GM23338 (cell line): Measurements from ENCODE around the gene MMP27. TPM values are rescaled to one million over a fixed set of nuclear protein-coding genes. Genes with fewer than 3 reads are reported as not detected.

Experiments
- ATAC-seq: fragments of 200-7000 bp; cut with Tn5 transposase; 3 replicates; pipeline ENCODE4 v1.9.1; 2020
- DNase-seq: peaks from one replicate; pipeline ENCODE4 v3.0.0-alpha.2; 2015; ENCODE audit warnings: low spot score
- H2AFZ ChIP-seq: fragments of 200-600 bp; sonication (generic); 2 replicates; pipeline ENCODE4 v1.8.0; 2016; ENCODE audit warnings: antibody characterized with exemption, mild to moderate bottlenecking, moderate library complexity
- H3F3A ChIP-seq: fragments of 200-600 bp; sonication (generic); replicated peaks from 2 replicates; pipeline ENCODE4 v1.8.0; 2017; ENCODE audit warnings: antibody characterized with exemption, mixed run types, low read depth
- H3K27ac ChIP-seq: fragments of 200-600 bp; sonication (generic); 2 replicates; pipeline ENCODE4 v1.6.1; 2016; ENCODE audit warnings: low read depth
- H3K27me3 ChIP-seq: fragments of 200-600 bp; sonication (generic); 2 replicates; pipeline ENCODE4 v1.8.0; 2016; ENCODE audit warnings: mild to moderate bottlenecking, mixed run types, moderate library complexity; ENCODE audit not compliant: insufficient read depth
- H3K36me3 ChIP-seq: fragments of 200-600 bp; sonication (generic); 2 replicates; pipeline ENCODE4 v1.8.0; 2016; ENCODE audit warnings: mild to moderate bottlenecking; ENCODE audit not compliant: insufficient read depth
- H3K4me1 ChIP-seq: fragments of 200-600 bp; sonication (generic); 2 replicates; pipeline ENCODE4 v1.8.0; 2016; ENCODE audit warnings: mild to moderate bottlenecking, moderate library complexity; ENCODE audit not compliant: insufficient read depth
- H3K4me2 ChIP-seq: fragments of 200-600 bp; sonication (generic); 2 replicates; pipeline ENCODE4 v1.7.1; 2017; ENCODE audit warnings: mixed run types
- H3K4me3 ChIP-seq: fragments of 200-600 bp; sonication (generic); 2 replicates; pipeline ENCODE4 v1.6.1; 2016; ENCODE audit warnings: mixed run types
- H3K79me2 ChIP-seq: fragments of 200-600 bp; sonication (generic); replicated peaks from 2 replicates; pipeline ENCODE4 v1.8.0; 2017; ENCODE audit warnings: mild to moderate bottlenecking; ENCODE audit not compliant: insufficient read depth
- H3K9me2 ChIP-seq: fragments of 200-600 bp; sonication (generic); 2 replicates; pipeline ENCODE4 v1.8.0; 2017; ENCODE audit not compliant: insufficient read depth
- H4K20me1 ChIP-seq: fragments of 200-600 bp; sonication (generic); replicated peaks from 2 replicates; pipeline ENCODE4 v1.8.0; 2017; ENCODE audit warnings: mild to moderate bottlenecking; ENCODE audit not compliant: insufficient read depth
- H3K27ac Mint-ChIP-seq: 2 replicates; pipeline ENCODE4 v1.8.0; 2020; ENCODE audit warnings: inconsistent platforms, mild to moderate bottlenecking, moderate library complexity, mixed read lengths
- H3K27me3 Mint-ChIP-seq: 3 replicates; pipeline ENCODE4 v1.8.0; 2022; ENCODE audit warnings: low read depth, mild to moderate bottlenecking, moderate library complexity, mixed read lengths, inconsistent platforms; ENCODE audit not compliant: insufficient read depth, poor library complexity
- H3K36me3 Mint-ChIP-seq: 3 replicates; pipeline ENCODE4 v1.8.0; 2021; ENCODE audit warnings: low read depth, mild to moderate bottlenecking, inconsistent platforms, moderate library complexity, mixed read lengths
- H3K4me1 Mint-ChIP-seq: 3 replicates; pipeline ENCODE4 v1.8.0; 2020; ENCODE audit warnings: mild to moderate bottlenecking, inconsistent platforms, mixed read lengths
- H3K4me3 Mint-ChIP-seq: 3 replicates; pipeline ENCODE4 v1.8.0; 2021; ENCODE audit warnings: moderate library complexity, mild to moderate bottlenecking, inconsistent platforms, mixed read lengths
- H3K9me3 Mint-ChIP-seq: 3 replicates; pipeline ENCODE4 v1.8.0; 2020; ENCODE audit warnings: moderate library complexity, mild to moderate bottlenecking, inconsistent platforms, mixed read lengths
- CREB1 ChIP-seq: fragments of 250-450 bp; sonication (Bioruptor Pico); IDR thresholded peaks from 2 replicates; pipeline ENCODE4 v1.5.0; 2020; ENCODE audit warnings: low read depth, mild to moderate bottlenecking, moderate library complexity
- EZH2 ChIP-seq: fragments of 200-600 bp; sonication (generic); IDR thresholded peaks from one replicate; pipeline ENCODE4 v1.8.0; 2017; ENCODE audit warnings: antibody characterized with exemption, mild to moderate bottlenecking, low read depth; ENCODE audit not compliant: unreplicated experiment
- EZH2phosphoT487 ChIP-seq: fragments of 200-600 bp; sonication (generic); IDR thresholded peaks from one replicate; pipeline ENCODE4 v1.8.1; 2018; ENCODE audit warnings: antibody characterized with exemption; ENCODE audit not compliant: unreplicated experiment
- JUNB ChIP-seq: IDR thresholded peaks from one replicate; pipeline ENCODE4 v1.6.1; 2016; ENCODE audit warnings: antibody characterized with exemption; ENCODE audit not compliant: unreplicated experiment
- NANOG ChIP-seq: IDR thresholded peaks from 2 replicates; pipeline ENCODE4 v1.6.1; 2016; ENCODE audit warnings: antibody characterized with exemption, borderline replicate concordance
- POLR2AphosphoS5 ChIP-seq: IDR thresholded peaks from 2 replicates; pipeline ENCODE4 v1.6.1; 2016; ENCODE audit warnings: antibody characterized with exemption, low read depth
- STAT1 ChIP-seq: IDR thresholded peaks from one replicate; pipeline ENCODE4 v1.6.1; 2016; ENCODE audit warnings: antibody characterized with exemption; ENCODE audit not compliant: unreplicated experiment
- ZNF331 ChIP-seq: fragments of 250-450 bp; sonication (Bioruptor Pico); IDR thresholded peaks from 2 replicates; pipeline ENCODE4 v1.5.0; 2020; ENCODE audit warnings: low read depth, mild to moderate bottlenecking, moderate library complexity
- polyA plus RNA-seq: library from polyadenylated mRNA; unstranded; fragments of >200 nt; fragmentation: Nextera tagmentation; extraction: Ambion mirVana; gene quantifications from 2 replicates; pipeline ENCODE4 v1.2.1, GENCODE V29; 2016
- total RNA-seq: library from RNA; depleted of rRNA; stranded (reverse); fragments of >200 nt; shearing (Covaris generic); gene quantifications from 2 replicates; pipeline ENCODE4 v1.2.3, GENCODE V29; 2014
- TF ChIP-seq, protein P1 (sequence below), 2 experiments: fragments of 200-600 bp in 1 of 2; sonication (generic) in 1 of 2; conservative IDR thresholded peaks; 2 replicates each; pipeline versions ENCODE4 v1.5.1 to v1.6.1; 2016 to 2017; ENCODE audit warnings: antibody characterized with exemption in 2 of 2, low read depth in 2 of 2, mild to moderate bottlenecking in 2 of 2, moderate library complexity in 1 of 2
- TF ChIP-seq, protein P2 (sequence below): fragments of 250-450 bp; sonication (Bioruptor Pico); IDR thresholded peaks from 2 replicates; pipeline ENCODE4 v1.5.0; 2020; ENCODE audit warnings: mild to moderate bottlenecking, moderate library complexity
- TF ChIP-seq, protein P3 (sequence below): IDR thresholded peaks from 2 replicates; pipeline ENCODE4 v1.6.1; 2016; ENCODE audit warnings: antibody characterized with exemption

MMP27 gene
- total and polyA plus RNA-seq, 2 experiments from 2014 or later: not detected

- TF ChIP-seq, protein P1, sequence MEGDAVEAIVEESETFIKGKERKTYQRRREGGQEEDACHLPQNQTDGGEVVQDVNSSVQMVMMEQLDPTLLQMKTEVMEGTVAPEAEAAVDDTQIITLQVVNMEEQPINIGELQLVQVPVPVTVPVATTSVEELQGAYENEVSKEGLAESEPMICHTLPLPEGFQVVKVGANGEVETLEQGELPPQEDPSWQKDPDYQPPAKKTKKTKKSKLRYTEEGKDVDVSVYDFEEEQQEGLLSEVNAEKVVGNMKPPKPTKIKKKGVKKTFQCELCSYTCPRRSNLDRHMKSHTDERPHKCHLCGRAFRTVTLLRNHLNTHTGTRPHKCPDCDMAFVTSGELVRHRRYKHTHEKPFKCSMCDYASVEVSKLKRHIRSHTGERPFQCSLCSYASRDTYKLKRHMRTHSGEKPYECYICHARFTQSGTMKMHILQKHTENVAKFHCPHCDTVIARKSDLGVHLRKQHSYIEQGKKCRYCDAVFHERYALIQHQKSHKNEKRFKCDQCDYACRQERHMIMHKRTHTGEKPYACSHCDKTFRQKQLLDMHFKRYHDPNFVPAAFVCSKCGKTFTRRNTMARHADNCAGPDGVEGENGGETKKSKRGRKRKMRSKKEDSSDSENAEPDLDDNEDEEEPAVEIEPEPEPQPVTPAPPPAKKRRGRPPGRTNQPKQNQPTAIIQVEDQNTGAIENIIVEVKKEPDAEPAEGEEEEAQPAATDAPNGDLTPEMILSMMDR (conservative IDR thresholded peaks at IDR 0.05; ENCODE audit: low read depth in 2 of 2): no peak
- TF ChIP-seq EZH2phosphoT487 (no peak), JUNB (no peak), CREB1 (no peak), ZNF331 (CRISPR knock-in tag) (no peak), POLR2AphosphoS5 (no peak)
Observed at GRCh38 chr11:102709201-102709945, 3.8 kb upstream of the MMP27 start (continued).

DNA sequence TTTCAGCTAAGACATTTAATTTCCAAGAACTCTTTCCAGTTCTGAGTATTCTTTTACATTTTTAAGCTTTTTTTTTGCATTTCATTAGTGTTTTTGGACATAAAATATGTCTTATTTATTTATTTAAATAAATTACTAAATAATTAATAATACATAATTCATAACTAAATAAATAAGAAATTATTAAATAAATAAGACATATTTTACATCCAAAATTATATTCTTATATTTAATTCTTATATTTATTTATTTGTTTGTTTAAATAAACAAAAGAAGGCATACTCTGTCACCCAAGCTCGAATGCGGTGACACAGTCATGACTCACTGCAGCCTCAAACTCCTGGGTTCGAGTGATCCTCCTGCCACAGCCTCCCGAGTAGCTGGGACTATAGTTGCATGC lies 3.1 kb upstream of the MMP27 start:
- Histone ChIP-seq H3K4me1 (no peaks in the 10 kb centered on the region), H3K27ac (no peak overlapping the region), H3K9me2 (no peaks in the 10 kb centered on the region), H3K4me2 (no peak overlapping the region), H3K36me3 (no peaks in the 10 kb centered on the region), H3F3A (no peaks in the 10 kb centered on the region), H3K4me3 (no peak overlapping the region), H4K20me1 (no peaks in the 10 kb centered on the region), H3K79me2 (no peaks in the 10 kb centered on the region), H2AFZ (no peak overlapping the region), H3K27me3 (no peaks in the 10 kb centered on the region)
- peaks cover 3% of the 10 kb centered on the region; the same call in 2 of the 3 replicates for H3K4me1 Mint-ChIP-seq
- no peaks in the 10 kb centered on the region for H3K9me3 Mint-ChIP-seq
- H3K36me3 Mint-ChIP-seq: no peaks in the 10 kb centered on the region
- H3K27me3 Mint-ChIP-seq: peaks cover 2% of the 10 kb centered on the region
- DNase-seq (no peak), ATAC-seq (no peak)
- H3K27ac Mint-ChIP-seq: no peak overlapping the region
- no peak overlapping the region for H3K4me3 Mint-ChIP-seq
- TF ChIP-seq, protein P2, sequence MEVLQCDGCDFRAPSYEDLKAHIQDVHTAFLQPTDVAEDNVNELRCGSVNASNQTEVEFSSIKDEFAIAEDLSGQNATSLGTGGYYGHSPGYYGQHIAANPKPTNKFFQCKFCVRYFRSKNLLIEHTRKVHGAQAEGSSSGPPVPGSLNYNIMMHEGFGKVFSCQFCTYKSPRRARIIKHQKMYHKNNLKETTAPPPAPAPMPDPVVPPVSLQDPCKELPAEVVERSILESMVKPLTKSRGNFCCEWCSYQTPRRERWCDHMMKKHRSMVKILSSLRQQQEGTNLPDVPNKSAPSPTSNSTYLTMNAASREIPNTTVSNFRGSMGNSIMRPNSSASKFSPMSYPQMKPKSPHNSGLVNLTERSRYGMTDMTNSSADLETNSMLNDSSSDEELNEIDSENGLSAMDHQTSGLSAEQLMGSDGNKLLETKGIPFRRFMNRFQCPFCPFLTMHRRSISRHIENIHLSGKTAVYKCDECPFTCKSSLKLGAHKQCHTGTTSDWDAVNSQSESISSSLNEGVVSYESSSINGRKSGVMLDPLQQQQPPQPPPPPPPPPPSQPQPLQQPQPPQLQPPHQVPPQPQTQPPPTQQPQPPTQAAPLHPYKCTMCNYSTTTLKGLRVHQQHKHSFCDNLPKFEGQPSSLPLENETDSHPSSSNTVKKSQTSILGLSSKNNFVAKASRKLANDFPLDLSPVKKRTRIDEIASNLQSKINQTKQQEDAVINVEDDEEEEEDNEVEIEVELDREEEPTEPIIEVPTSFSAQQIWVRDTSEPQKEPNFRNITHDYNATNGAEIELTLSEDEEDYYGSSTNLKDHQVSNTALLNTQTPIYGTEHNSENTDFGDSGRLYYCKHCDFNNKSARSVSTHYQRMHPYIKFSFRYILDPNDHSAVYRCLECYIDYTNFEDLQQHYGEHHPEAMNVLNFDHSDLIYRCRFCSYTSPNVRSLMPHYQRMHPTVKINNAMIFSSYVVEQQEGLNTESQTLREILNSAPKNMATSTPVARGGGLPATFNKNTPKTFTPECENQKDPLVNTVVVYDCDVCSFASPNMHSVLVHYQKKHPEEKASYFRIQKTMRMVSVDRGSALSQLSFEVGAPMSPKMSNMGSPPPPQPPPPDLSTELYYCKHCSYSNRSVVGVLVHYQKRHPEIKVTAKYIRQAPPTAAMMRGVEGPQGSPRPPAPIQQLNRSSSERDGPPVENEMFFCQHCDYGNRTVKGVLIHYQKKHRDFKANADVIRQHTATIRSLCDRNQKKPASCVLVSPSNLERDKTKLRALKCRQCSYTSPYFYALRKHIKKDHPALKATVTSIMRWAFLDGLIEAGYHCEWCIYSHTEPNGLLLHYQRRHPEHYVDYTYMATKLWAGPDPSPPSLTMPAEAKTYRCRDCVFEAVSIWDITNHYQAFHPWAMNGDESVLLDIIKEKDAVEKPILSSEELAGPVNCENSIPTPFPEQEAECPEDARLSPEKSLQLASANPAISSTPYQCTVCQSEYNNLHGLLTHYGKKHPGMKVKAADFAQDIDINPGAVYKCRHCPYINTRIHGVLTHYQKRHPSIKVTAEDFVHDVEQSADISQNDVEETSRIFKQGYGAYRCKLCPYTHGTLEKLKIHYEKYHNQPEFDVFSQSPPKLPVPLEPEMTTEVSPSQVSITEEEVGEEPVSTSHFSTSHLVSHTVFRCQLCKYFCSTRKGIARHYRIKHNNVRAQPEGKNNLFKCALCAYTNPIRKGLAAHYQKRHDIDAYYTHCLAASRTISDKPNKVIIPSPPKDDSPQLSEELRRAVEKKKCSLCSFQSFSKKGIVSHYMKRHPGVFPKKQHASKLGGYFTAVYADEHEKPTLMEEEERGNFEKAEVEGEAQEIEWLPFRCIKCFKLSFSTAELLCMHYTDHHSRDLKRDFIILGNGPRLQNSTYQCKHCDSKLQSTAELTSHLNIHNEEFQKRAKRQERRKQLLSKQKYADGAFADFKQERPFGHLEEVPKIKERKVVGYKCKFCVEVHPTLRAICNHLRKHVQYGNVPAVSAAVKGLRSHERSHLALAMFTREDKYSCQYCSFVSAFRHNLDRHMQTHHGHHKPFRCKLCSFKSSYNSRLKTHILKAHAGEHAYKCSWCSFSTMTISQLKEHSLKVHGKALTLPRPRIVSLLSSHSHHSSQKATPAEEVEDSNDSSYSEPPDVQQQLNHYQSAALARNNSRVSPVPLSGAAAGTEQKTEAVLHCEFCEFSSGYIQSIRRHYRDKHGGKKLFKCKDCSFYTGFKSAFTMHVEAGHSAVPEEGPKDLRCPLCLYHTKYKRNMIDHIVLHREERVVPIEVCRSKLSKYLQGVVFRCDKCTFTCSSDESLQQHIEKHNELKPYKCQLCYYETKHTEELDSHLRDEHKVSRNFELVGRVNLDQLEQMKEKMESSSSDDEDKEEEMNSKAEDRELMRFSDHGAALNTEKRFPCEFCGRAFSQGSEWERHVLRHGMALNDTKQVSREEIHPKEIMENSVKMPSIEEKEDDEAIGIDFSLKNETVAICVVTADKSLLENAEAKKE (CRISPR knock-in tag): no peak
- TF ChIP-seq STAT1 (no peak), NANOG (no peak), EZH2 (no peak), JUNB (no peak), EZH2phosphoT487 (no peak), ZNF331 (CRISPR knock-in tag) (no peak), CREB1 (no peak), POLR2AphosphoS5 (no peak)
- TF ChIP-seq, protein P3, sequence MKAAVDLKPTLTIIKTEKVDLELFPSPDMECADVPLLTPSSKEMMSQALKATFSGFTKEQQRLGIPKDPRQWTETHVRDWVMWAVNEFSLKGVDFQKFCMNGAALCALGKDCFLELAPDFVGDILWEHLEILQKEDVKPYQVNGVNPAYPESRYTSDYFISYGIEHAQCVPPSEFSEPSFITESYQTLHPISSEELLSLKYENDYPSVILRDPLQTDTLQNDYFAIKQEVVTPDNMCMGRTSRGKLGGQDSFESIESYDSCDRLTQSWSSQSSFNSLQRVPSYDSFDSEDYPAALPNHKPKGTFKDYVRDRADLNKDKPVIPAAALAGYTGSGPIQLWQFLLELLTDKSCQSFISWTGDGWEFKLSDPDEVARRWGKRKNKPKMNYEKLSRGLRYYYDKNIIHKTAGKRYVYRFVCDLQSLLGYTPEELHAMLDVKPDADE: no peak
